CD14-positive monocyte (primary cell): Measurements from ENCODE around the gene RDH5. TPM values are rescaled to one million over a fixed set of nuclear protein-coding genes. Genes with fewer than 3 reads are reported as not detected.

Source experiments
- DNase-seq, 3 donors: peaks; one replicate each; pipeline ENCODE4 v3.0.0-alpha.2; 2011 to 2022
- H2AFZ ChIP-seq: 2 replicates; pipeline ENCODE4 v1.6.0; 2012; ENCODE audit warnings: mild to moderate bottlenecking, low read depth, low read length, inconsistent platforms; ENCODE audit not compliant: insufficient read depth, poor library complexity, severe bottlenecking
- H3K27ac ChIP-seq, 2 donors: 1 replicate in 1 of 2; 2 replicates in 1 of 2; pipeline ENCODE4 v1.5.1; 2012 to 2013; ENCODE audit warnings: low read length in 2 of 2, control low read depth in 1 of 2, inconsistent platforms in 1 of 2, low read depth in 1 of 2, mild to moderate bottlenecking in 1 of 2
- H3K27me3 ChIP-seq, 2 donors: one replicate each; pipeline versions ENCODE4 v1.6.0 to v1.6.1; 2011 to 2013; ENCODE audit warnings: low read length in 2 of 2; ENCODE audit not compliant: control insufficient read depth in 2 of 2, insufficient read depth in 2 of 2
- H3K36me3 ChIP-seq, 2 donors: replicated peaks in 1 of 2; 1 replicate in 1 of 2; 2 replicates in 1 of 2; pipeline versions ENCODE4 v1.5.1 to v1.6.1; 2012 to 2013; ENCODE audit warnings: low read length in 2 of 2, control low read depth in 1 of 2, inconsistent platforms in 1 of 2, mild to moderate bottlenecking in 1 of 2; ENCODE audit not compliant: insufficient read depth in 2 of 2, control insufficient read depth in 1 of 2
- H3K4me1 ChIP-seq, 2 donors: 1 replicate in 1 of 2; 2 replicates in 1 of 2; pipeline versions ENCODE4 v1.5.1 to v1.6.1; 2012 to 2013; ENCODE audit warnings: low read length in 2 of 2, control low read depth in 1 of 2, inconsistent platforms in 1 of 2, mild to moderate bottlenecking in 1 of 2, moderate library complexity in 1 of 2; ENCODE audit not compliant: insufficient read depth in 2 of 2, control insufficient read depth in 1 of 2
- H3K4me2 ChIP-seq: replicated peaks from 2 replicates; pipeline ENCODE3; 2012; ENCODE audit warnings: low read length, moderate library complexity, mild to moderate bottlenecking; ENCODE audit not compliant: poor library complexity, severe bottlenecking; ENCODE audit errors: extremely low read depth
- H3K4me3 ChIP-seq, 3 experiments: fragments of 200-600 bp in 1 of 3; sonication (generic) in 1 of 3; replicated peaks in 1 of 3; 1 replicate in 2 of 3; 2 replicates in 1 of 3; pipeline ENCODE4 v1.5.1; 2011 to 2013; ENCODE audit warnings: low read length in 3 of 3, mild to moderate bottlenecking in 3 of 3, control low read depth in 2 of 3, low read depth in 2 of 3, inconsistent platforms in 1 of 3, moderate library complexity in 1 of 3
- H3K79me2 ChIP-seq: 2 replicates; pipeline ENCODE4 v1.6.0; 2012; ENCODE audit warnings: mild to moderate bottlenecking, control low read depth, inconsistent platforms, low read length, moderate library complexity; ENCODE audit not compliant: insufficient read depth
- H3K9ac ChIP-seq: 2 replicates; pipeline ENCODE4 v1.6.0; 2017; ENCODE audit warnings: low read length, mild to moderate bottlenecking; ENCODE audit not compliant: insufficient read depth, poor library complexity, severe bottlenecking
- H3K9me3 ChIP-seq, 2 donors: replicated peaks in 1 of 2; 1 replicate in 1 of 2; 2 replicates in 1 of 2; pipeline versions ENCODE4 v1.5.1 to v1.6.1; 2012 to 2013; ENCODE audit warnings: low read length in 2 of 2, control low read depth in 1 of 2; ENCODE audit not compliant: control insufficient read depth in 1 of 2, insufficient read depth in 1 of 2
- H4K20me1 ChIP-seq: 2 replicates; pipeline ENCODE4 v1.6.0; 2012; ENCODE audit warnings: mild to moderate bottlenecking, low read length, control low read depth, moderate library complexity; ENCODE audit not compliant: insufficient read depth
- H3K27ac Mint-ChIP-seq, 7 donors: one replicate each; pipeline ENCODE4 v1.8.0; 2020; ENCODE audit warnings: mild to moderate bottlenecking in 7 of 7, mixed read lengths in 7 of 7, moderate library complexity in 6 of 7, inconsistent platforms in 2 of 7
- H3K27me3 Mint-ChIP-seq, 3 donors: one replicate each; pipeline ENCODE4 v1.8.0; 2021 to 2022; ENCODE audit warnings: low read depth in 3 of 3, mild to moderate bottlenecking in 3 of 3, mixed read lengths in 3 of 3, moderate library complexity in 3 of 3, inconsistent platforms in 1 of 3
- H3K36me3 Mint-ChIP-seq, 2 donors: one replicate each; pipeline ENCODE4 v1.8.0; 2020; ENCODE audit warnings: mixed read lengths in 2 of 2, inconsistent platforms in 1 of 2, mild to moderate bottlenecking in 1 of 2
- H3K4me1 Mint-ChIP-seq: one replicate; pipeline ENCODE4 v1.8.0; 2020; ENCODE audit warnings: mild to moderate bottlenecking, mixed read lengths
- H3K4me3 Mint-ChIP-seq, 2 donors: one replicate each; pipeline ENCODE4 v1.8.0; 2020; ENCODE audit warnings: mild to moderate bottlenecking in 2 of 2, mixed read lengths in 2 of 2, moderate library complexity in 1 of 2
- H3K9me3 Mint-ChIP-seq, 7 donors: one replicate each; pipeline ENCODE4 v1.8.0; 2020 to 2022; ENCODE audit warnings: mixed read lengths in 7 of 7, mild to moderate bottlenecking in 6 of 7, moderate library complexity in 6 of 7, inconsistent platforms in 2 of 7
- WGBS: methylation state at CpG from one replicate; pipeline ENCODE4 v1.1.5; 2013; ENCODE audit warnings: missing lambda C conversion rate; ENCODE audit not compliant: insufficient coverage; 5-methylcytosine and 5-hydroxymethylcytosine counted together
- intact Hi-C, 2 donors: fragments of 100-400 bp; cut with micrococcal nuclease; formaldehyde crosslinking; loops; one replicate each; pipeline versions ENCODE4 v1.15.0 to v1.15.1; 2023
- polyA plus RNA-seq, 3 donors: library from polyadenylated mRNA; depleted of rRNA in 1 of 3; unstranded in 2 of 3; stranded (reverse) in 1 of 3; fragments of 300-500 nt in 2 of 3; fragments of >200 nt in 1 of 3; fragmentation: Illumina TruSeq in 2 of 3; gene quantifications; 1 replicate in 2 of 3; 2 replicates in 1 of 3; pipeline ENCODE4 v1.2.3, GENCODE V29; 2012 to 2021
- TF ChIP-seq, protein P1 (sequence below): fragments of 200-600 bp; IDR thresholded peaks from one replicate; pipeline ENCODE4 v1.8.0; 2022; ENCODE audit warnings: antibody characterized with exemption, mild to moderate bottlenecking

Gene RDH5
- polyA plus RNA-seq, 3 donors: 1.2 to 10.4 (median 1.2) TPM

DNA sequence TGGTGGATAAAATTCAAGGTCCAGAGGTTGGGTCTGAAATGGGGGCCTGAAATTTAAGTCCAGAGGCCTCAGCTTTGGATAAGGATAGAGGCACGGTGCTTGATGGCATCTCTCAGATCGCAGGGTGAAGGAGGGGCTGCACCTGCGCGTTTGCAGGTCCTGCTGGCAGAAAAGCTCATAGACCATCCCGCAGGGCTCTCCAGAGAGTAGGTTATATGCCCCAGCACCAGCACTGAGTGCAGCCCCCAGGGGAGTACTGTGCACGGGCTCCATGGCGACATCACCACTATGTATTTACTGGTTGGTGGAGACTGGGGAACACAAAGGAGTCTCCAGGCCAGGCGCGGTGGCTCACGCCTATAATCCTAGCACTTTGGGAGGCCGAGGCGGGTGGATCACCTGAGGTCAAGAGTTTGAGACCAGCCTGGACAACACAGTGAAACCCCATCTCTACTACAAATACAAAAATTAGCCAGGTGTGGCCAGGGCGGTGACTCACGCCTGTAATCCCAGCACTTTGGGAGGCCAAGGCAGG is 12.9 kb downstream of the RDH5 start:
- Histone ChIP-seq H3K27me3 (no peaks in the 10 kb centered on the region), H3K4me3 (no peak overlapping the region), H3K9ac (no peak overlapping the region), H4K20me1 (peaks cover under 1% of the 10 kb centered on the region), H3K4me2 (no peak overlapping the region), H3K36me3 (no peaks in the 10 kb centered on the region), H3K79me2 (peaks cover 19% of the 10 kb centered on the region), H3K9me3 (no peaks in the 10 kb centered on the region), H3K27ac (no peak overlapping the region), H3K4me1 (peaks cover 21 to 26% of the 10 kb centered on the region in 2 donors), H2AFZ (no peak overlapping the region)
- peaks cover 26% of the 10 kb centered on the region for H3K4me1 Mint-ChIP-seq
- peaks cover 3% of the 10 kb centered on the region in 2 donors for H3K36me3 Mint-ChIP-seq
- peaks cover 0 to 8% (median 5%) of the 10 kb centered on the region in 3 donors for H3K27me3 Mint-ChIP-seq
- no peaks in the 10 kb centered on the region for H3K9me3 Mint-ChIP-seq
- TF ChIP-seq, protein P1, sequence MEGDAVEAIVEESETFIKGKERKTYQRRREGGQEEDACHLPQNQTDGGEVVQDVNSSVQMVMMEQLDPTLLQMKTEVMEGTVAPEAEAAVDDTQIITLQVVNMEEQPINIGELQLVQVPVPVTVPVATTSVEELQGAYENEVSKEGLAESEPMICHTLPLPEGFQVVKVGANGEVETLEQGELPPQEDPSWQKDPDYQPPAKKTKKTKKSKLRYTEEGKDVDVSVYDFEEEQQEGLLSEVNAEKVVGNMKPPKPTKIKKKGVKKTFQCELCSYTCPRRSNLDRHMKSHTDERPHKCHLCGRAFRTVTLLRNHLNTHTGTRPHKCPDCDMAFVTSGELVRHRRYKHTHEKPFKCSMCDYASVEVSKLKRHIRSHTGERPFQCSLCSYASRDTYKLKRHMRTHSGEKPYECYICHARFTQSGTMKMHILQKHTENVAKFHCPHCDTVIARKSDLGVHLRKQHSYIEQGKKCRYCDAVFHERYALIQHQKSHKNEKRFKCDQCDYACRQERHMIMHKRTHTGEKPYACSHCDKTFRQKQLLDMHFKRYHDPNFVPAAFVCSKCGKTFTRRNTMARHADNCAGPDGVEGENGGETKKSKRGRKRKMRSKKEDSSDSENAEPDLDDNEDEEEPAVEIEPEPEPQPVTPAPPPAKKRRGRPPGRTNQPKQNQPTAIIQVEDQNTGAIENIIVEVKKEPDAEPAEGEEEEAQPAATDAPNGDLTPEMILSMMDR: no peak
- no peak for DNase-seq
- intact Hi-C loops: no loop called here
- no peak overlapping the region for H3K27ac Mint-ChIP-seq
- 97% methylated on average over 10 of the region's 14 CpGs for WGBS
- no peak overlapping the region for H3K4me3 Mint-ChIP-seq

DNA sequence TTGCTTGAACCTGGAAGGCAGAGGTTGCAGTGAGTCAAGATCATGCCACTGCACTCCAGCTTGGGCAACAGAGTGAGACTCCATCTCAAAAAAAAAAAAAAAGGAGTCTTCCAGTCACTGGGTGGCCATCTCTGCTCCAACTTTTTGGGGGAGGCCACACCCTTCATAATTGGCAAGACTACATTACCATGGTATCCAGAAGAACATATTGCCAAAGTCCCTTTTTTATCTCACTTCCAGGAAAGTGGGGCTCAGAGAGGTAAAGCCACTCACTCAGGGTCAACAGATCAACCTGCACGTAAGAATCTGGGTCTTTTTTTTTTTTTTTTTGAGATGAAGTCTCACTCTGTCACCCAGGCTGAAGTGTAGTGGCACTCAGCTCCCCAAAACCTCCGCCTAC is 13.7 kb downstream of the RDH5 start:
- H3K9me3 ChIP-seq: no peaks in the 10 kb centered on the region
- no peak overlapping the region for H3K4me3 ChIP-seq
- Mint-ChIP-seq H3K4me3 (no peak overlapping the region), H3K36me3 (peaks cover 3% of the 10 kb centered on the region in 2 donors), H3K4me1 (peaks cover 32% of the 10 kb centered on the region), H3K9me3 (no peaks in the 10 kb centered on the region), H3K27ac (peak overlapping the region in 1 of 7 donors; percentile 45), H3K27me3 (peaks cover 0 to 8% (median 5%) of the 10 kb centered on the region in 3 donors)
- H3K36me3 ChIP-seq: no peaks in the 10 kb centered on the region
- no peak overlapping the region for H3K4me2 ChIP-seq
- no peak for DNase-seq
- 100% methylated on average over 2 of the region's 2 CpGs for whole genome bisulfite sequencing
- H3K79me2 ChIP-seq: peaks cover 11% of the 10 kb centered on the region
- no peaks in the 10 kb centered on the region for H4K20me1 ChIP-seq
- intact Hi-C loops: no loop called here
- H3K27me3 ChIP-seq: no peaks in the 10 kb centered on the region
- H2AFZ ChIP-seq: no peak overlapping the region
- TF ChIP-seq, protein P1: no peak
- no peak overlapping the region for H3K9ac ChIP-seq
- peaks cover 25 to 32% of the 10 kb centered on the region in 2 donors for H3K4me1 ChIP-seq
- no peak overlapping the region for H3K27ac ChIP-seq
